Karpas-422 (cell line): ENCODE data around the gene PSMG1. TPM values are rescaled to one million over a fixed set of nuclear protein-coding genes. Genes with fewer than 3 reads are reported as not detected.

ENCODE experiments used
- DNase-seq: peaks from one replicate; pipeline ENCODE4 v3.0.0-alpha.2; 2015
- H2AFZ ChIP-seq: fragments of 200-600 bp; sonication (generic); 2 replicates; pipeline ENCODE4 v1.6.1; 2014; ENCODE audit warnings: antibody characterized with exemption, low read length, mixed read lengths
- H3K27ac ChIP-seq: fragments of 200-600 bp; sonication (generic); 2 replicates; pipeline ENCODE4 v1.5.1; 2014; ENCODE audit warnings: mild to moderate bottlenecking, low read length, moderate library complexity
- H3K27me3 ChIP-seq: fragments of 200-600 bp; sonication (generic); 2 replicates; pipeline ENCODE4 v1.6.1; 2014; ENCODE audit warnings: low read length, mixed read lengths
- H3K36me3 ChIP-seq: fragments of 200-600 bp; sonication (generic); 2 replicates; pipeline ENCODE4 v1.6.1; 2014; ENCODE audit warnings: low read length, mixed read lengths; ENCODE audit not compliant: insufficient read depth
- H3K4me1 ChIP-seq: fragments of 200-600 bp; sonication (generic); 2 replicates; pipeline ENCODE4 v1.6.1; 2014; ENCODE audit warnings: mild to moderate bottlenecking, low read length, mixed read lengths
- H3K4me2 ChIP-seq: fragments of 200-600 bp; sonication (generic); 2 replicates; pipeline ENCODE4 v1.6.1; 2014; ENCODE audit warnings: low read length, low read depth, mild to moderate bottlenecking; ENCODE audit not compliant: poor library complexity, severe bottlenecking
- H3K4me3 ChIP-seq: fragments of 200-600 bp; sonication (generic); 2 replicates; pipeline ENCODE4 v1.5.1; 2014; ENCODE audit warnings: mild to moderate bottlenecking, antibody characterized with exemption, low read length, mixed read lengths
- H3K79me2 ChIP-seq: fragments of 200-600 bp; sonication (generic); 2 replicates; pipeline ENCODE4 v1.6.1; 2014; ENCODE audit warnings: mild to moderate bottlenecking, low read length, mixed read lengths
- H3K9ac ChIP-seq: fragments of 200-600 bp; sonication (generic); 2 replicates; pipeline ENCODE4 v1.6.0; 2014; ENCODE audit warnings: low read length
- H3K9me2 ChIP-seq: fragments of 200-600 bp; sonication (generic), shearing (Covaris generic); replicated peaks from 2 replicates; pipeline ENCODE4 v1.6.0; 2014; ENCODE audit warnings: mild to moderate bottlenecking, low read length, moderate library complexity; ENCODE audit not compliant: insufficient read depth
- H3K9me3 ChIP-seq: fragments of 300-700, 200-600 bp; sonication (generic); 2 replicates; pipeline ENCODE4 v1.6.1; 2014; ENCODE audit warnings: low read length, mixed read lengths
- H4K20me1 ChIP-seq: fragments of 200-600 bp; sonication (generic); 2 replicates; pipeline ENCODE4 v1.6.1; 2014; ENCODE audit warnings: mild to moderate bottlenecking, antibody characterized with exemption, low read length, low read depth; ENCODE audit not compliant: insufficient read depth
- total RNA-seq: library from RNA; depleted of rRNA; stranded (reverse); fragments of >200 nt; shearing (Covaris generic); gene quantifications from 2 replicates; pipeline ENCODE4 v1.2.3, GENCODE V29; 2014; ENCODE audit warnings: low replicate concordance

PSMG1 gene
- total RNA-seq, 1 experiment from 2014 or later: 69.6 TPM

DNA sequence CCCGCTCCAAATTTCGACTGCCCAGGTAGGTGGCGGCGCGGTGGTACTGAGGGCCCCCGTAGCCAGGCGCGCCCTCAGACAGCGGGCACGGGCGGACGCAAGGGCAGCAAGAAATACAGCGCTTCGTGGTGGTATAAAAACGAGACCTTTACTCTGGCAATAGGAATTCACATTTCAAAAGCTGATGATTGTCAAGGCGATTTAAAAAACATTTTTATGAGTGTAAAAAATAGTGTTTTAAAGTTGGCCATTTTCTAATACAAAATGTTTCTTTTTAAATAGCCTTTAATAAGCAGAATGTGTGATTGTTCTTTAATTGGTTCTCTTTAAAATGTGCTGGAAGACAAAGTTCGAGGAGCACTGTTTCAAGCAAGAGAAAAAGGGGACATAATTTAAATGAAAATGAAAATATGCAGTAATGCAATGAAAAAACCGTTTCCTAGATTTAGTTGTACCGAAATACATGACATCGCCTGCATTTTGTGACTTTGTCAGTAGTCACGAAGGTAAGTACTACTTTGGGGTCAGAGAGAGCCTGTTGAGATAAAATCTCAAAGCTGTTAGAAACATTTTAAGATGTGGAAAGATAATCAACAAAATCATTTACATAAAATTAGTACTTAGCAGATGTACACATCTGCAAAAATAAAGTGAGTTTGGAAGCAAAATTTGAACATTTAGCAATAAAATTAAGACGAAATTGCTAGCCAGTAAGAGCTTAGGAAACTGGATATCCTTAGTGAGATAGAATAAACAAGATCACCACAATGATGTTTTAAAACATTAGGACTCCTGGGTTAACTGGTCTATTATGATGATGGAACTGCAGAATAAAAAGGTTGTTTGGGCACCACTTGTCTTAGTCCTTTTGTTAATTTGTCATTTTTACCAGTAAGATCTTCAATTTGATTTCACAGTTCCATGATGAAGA, 1.1 kb upstream of the PSMG1 start:
- H3K36me3 ChIP-seq: peaks cover 18% of the 10 kb centered on the region; the same call in 1 of the 2 replicates
- no peaks in the 10 kb centered on the region for H3K27me3 ChIP-seq
- H3K9me2 ChIP-seq: no peaks in the 10 kb centered on the region
- peak; percentile 66 for DNase-seq
- H3K79me2 ChIP-seq: peaks cover 62% of the 10 kb centered on the region
- peaks cover 67% of the 10 kb centered on the region for H3K4me1 ChIP-seq
- peak overlapping the region; percentile 92 for H3K9ac ChIP-seq
- H3K4me2 ChIP-seq: peak overlapping the region; percentile 81
- no peaks in the 10 kb centered on the region for H3K9me3 ChIP-seq
- H4K20me1 ChIP-seq: no peaks in the 10 kb centered on the region
- peak overlapping the region; percentile 92 for H3K4me3 ChIP-seq
- no peak overlapping the region for H2AFZ ChIP-seq
- peak overlapping the region; percentile 87 for H3K27ac ChIP-seq

DNA sequence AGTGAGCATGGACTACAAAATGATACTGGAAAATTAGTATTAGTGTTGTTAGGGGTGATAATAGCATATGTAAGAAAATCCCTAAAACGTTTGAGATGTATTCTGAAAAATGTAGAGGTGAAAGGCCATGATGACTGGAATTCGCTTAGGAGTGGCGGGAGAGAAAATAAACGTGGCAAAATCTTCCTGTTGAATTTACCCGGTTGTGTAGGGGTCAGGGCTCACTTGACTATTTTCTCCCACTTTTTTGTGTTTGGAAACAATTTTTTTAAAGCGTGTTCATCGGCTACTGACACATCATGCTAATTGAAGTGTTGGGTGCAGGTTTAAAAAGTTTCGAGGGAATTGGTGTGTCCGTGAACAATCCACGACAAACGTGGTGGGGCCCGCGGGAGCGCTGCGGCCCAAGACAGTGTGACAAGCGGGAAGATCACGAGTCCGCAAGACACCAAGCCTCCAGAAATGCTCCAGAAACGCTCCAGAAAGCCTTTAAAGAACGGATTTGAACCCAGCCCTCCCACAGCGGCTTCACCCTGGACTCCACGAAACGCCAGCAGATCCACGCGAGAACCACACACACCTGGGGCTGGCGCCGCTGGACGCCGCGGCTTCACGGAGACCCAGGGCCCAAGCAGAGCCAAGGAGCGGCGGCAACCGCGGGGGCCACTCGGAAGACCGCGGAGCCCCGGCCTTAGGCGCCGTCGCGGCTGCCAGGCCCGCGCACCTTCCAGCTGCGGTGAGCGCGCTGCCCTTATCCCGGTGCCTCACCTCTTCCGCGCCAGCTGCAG, 573 bp downstream of the PSMG1 start:
- Histone ChIP-seq H2AFZ (no peak overlapping the region), H3K4me2 (peak overlapping the region; percentile 81), H3K4me3 (peak overlapping the region; percentile 92), H3K36me3 (peaks cover 22% of the 10 kb centered on the region; the same call in 1 of the 2 replicates), H4K20me1 (no peaks in the 10 kb centered on the region), H3K79me2 (peaks cover 69% of the 10 kb centered on the region), H3K9me2 (no peaks in the 10 kb centered on the region), H3K27ac (peak overlapping the region; percentile 42; the same call in 1 of the 2 replicates), H3K9ac (peak overlapping the region; percentile 92), H3K9me3 (no peaks in the 10 kb centered on the region), H3K4me1 (peaks cover 52% of the 10 kb centered on the region), H3K27me3 (no peaks in the 10 kb centered on the region)
- DNase-seq: peak; percentile 68

DNA sequence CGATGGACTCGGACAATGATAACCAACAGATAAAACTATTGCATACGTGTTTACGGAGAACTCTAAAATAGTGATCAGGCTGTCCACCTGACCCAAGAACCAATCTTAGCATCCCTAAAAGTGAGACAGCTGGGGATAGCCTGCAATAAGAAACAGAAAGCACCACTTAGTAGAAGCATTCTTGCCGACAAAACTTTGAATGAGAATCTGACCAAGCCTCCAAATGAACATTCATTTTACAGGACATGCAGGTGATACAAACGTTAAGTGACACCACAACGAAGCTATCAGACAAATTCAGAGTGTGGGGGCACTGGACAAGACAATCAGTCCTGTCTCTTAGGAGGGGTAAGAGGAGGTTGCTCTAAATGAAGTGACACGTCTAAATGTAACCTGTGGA, 1.2 kb downstream of the PSMG1 start:
- Histone ChIP-seq H3K4me3 (peak overlapping the region; percentile 92), H3K4me1 (peaks cover 45% of the 10 kb centered on the region), H3K4me2 (peak overlapping the region; percentile 81), H3K27me3 (no peaks in the 10 kb centered on the region), H3K27ac (no peak overlapping the region), H3K79me2 (peaks cover 69% of the 10 kb centered on the region), H4K20me1 (no peaks in the 10 kb centered on the region), H3K9me3 (no peaks in the 10 kb centered on the region), H2AFZ (no peak overlapping the region), H3K36me3 (peaks cover 29% of the 10 kb centered on the region; the same call in 1 of the 2 replicates), H3K9ac (peak overlapping the region; percentile 92), H3K9me2 (no peaks in the 10 kb centered on the region)
- DNase-seq: peak; percentile 52

DNA sequence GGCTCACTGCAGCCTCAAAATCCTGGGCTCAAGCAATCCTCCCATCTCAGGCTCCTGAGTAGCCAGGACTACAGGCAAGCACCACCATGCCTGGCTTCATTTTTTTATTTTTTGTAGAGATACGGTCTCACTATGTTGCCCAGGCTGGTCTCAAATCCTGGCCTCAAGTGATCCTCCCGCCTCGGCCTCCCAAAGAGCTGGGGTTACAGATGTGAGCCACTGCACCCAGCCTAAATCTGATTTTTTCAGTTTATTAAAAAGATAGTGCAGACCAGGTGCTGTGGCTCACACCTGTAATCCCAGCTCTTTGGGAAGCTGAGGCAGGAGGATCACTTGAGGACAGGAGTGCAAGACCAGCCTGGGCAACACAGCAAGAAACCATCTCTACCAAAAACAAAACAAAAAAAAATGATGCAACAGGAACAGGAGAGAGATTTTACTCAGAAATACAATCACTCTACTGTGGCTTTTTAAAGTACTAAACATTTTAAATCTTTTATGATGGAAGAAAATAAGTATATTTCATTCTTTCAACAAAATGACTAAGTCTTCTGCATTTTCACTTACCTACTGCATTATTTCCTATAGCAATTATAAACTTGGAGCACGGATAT, 1.9 kb downstream of the PSMG1 start:
- peak overlapping the region; percentile 81 for H3K4me2 ChIP-seq
- peak overlapping the region; percentile 92 for H3K4me3 ChIP-seq
- H3K9ac ChIP-seq: peak overlapping the region; percentile 92

DNA sequence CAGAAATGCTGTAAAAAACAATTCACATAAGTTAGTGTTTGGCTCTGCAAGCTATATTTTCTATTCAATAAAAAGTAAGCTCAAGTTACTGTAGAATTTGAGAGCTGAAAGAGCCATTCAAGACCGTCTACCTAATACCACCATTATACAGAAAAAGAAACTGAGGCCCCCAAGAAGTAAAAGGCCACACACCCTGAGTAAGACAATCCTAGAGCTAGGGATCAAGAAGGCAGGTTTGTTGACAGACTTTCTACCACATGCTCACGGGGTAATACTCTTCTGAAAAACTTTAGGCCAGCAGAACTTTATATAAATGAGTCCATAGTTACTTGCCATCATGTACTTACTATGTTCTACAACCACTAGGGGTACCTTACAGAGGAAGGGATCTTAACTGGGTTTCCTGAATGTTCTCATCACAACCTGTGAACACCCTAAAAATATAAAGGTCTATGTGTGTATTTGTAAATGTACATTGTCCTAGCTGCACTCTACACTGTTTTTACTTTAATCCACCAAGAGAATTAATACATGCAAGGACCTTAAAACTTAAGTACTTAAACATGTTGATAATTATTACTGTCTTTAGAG, 2.7 kb downstream of the PSMG1 start:
- H3K27me3 ChIP-seq: no peaks in the 10 kb centered on the region
- no peak overlapping the region for H3K9ac ChIP-seq
- H3K4me1 ChIP-seq: peaks cover 30% of the 10 kb centered on the region
- H3K36me3 ChIP-seq: peaks cover 41% of the 10 kb centered on the region; the same call in 1 of the 2 replicates
- H3K4me2 ChIP-seq: peak overlapping the region; percentile 6
- no peak overlapping the region for H2AFZ ChIP-seq
- no peaks in the 10 kb centered on the region for H3K9me3 ChIP-seq
- no peaks in the 10 kb centered on the region for H3K9me2 ChIP-seq
- H3K4me3 ChIP-seq: no peak overlapping the region
- peaks cover 63% of the 10 kb centered on the region for H3K79me2 ChIP-seq
- H3K27ac ChIP-seq: no peak overlapping the region
- DNase-seq: peak; percentile 56
- H4K20me1 ChIP-seq: no peaks in the 10 kb centered on the region

More for the DNA sequence above, 1.9 kb downstream of the PSMG1 start:
- H3K9me2 ChIP-seq: no peaks in the 10 kb centered on the region
- no peaks in the 10 kb centered on the region for H4K20me1 ChIP-seq
- H3K4me1 ChIP-seq: peaks cover 38% of the 10 kb centered on the region
- H3K27ac ChIP-seq: no peak overlapping the region
- H3K36me3 ChIP-seq: peaks cover 34% of the 10 kb centered on the region; the same call in 1 of the 2 replicates
- H3K27me3 ChIP-seq: no peaks in the 10 kb centered on the region
- H2AFZ ChIP-seq: no peak overlapping the region
- no peaks in the 10 kb centered on the region for H3K9me3 ChIP-seq
- H3K79me2 ChIP-seq: peaks cover 69% of the 10 kb centered on the region
- DNase-seq: no peak

DNA sequence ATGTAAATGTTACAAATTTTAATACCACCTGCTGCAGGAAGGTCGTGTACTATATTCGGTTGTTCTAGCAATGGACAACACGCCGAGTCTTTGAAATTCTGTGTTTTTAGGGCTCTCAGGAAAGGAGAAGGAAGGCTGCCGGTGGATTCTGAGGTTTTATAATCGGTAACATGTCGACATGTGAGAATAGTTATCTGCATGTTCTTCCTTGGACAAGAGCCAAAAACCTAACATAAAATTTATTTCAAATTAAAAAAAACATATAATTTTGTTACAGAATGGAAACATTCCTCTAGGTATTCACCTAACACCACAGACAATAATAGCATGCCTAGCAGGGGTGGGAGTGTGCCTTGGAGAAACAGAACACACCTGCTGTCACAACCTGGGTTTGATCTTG, 4.8 kb downstream of the PSMG1 start:
- Histone ChIP-seq H3K79me2 (peaks cover 57% of the 10 kb centered on the region), H3K36me3 (peaks cover 60% of the 10 kb centered on the region; the same call in 1 of the 2 replicates), H3K4me1 (peaks cover 18% of the 10 kb centered on the region)

DNA sequence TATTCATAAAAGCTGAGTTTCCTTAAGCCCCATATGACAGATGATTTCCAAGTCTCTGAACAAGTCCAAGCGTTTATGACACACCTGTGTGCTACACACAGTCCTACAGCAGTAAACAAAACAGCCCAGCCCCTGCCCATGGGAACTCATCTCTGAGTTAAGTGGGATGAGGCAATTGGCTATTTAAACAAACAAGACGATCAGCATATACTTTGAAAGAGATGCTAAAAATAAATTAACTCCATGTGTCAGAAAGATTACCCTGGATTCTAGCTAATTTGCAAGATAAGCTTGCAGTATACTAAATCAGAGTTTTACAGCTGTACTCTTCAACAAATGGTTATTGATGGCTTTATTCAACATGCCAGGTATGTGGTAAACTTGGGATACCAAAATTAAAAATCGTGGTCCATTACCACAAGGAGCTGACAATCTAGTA, 7.0 kb downstream of the PSMG1 start:
- peaks cover 8% of the 10 kb centered on the region for H3K4me1 ChIP-seq
- H3K79me2 ChIP-seq: peaks cover 37% of the 10 kb centered on the region
- H3K9me3 ChIP-seq: no peaks in the 10 kb centered on the region
- no peaks in the 10 kb centered on the region for H3K9me2 ChIP-seq
- no peak overlapping the region for H3K4me2 ChIP-seq
- H3K4me3 ChIP-seq: no peak overlapping the region
- no peaks in the 10 kb centered on the region for H4K20me1 ChIP-seq
- H3K9ac ChIP-seq: no peak overlapping the region
- H3K36me3 ChIP-seq: peaks cover 77% of the 10 kb centered on the region
- DNase-seq: no peak
- no peak overlapping the region for H3K27ac ChIP-seq
- H3K27me3 ChIP-seq: no peaks in the 10 kb centered on the region
- no peak overlapping the region for H2AFZ ChIP-seq

More for the DNA sequence above, 4.8 kb downstream of the PSMG1 start:
- H3K4me2 ChIP-seq: no peak overlapping the region
- H3K9me2 ChIP-seq: no peaks in the 10 kb centered on the region
- H3K27me3 ChIP-seq: no peaks in the 10 kb centered on the region
- no peak overlapping the region for H2AFZ ChIP-seq
- no peak overlapping the region for H3K27ac ChIP-seq
- H3K9me3 ChIP-seq: no peaks in the 10 kb centered on the region
- no peak for DNase-seq
- H3K9ac ChIP-seq: no peak overlapping the region
- H3K4me3 ChIP-seq: no peak overlapping the region
- no peaks in the 10 kb centered on the region for H4K20me1 ChIP-seq
